OCI-LY1 (cell line): ENCODE measurements around the gene MACROH2A2.

Experiments used
- H2AFZ ChIP-seq: fragments of 200-600 bp; sonication (generic), shearing (Covaris generic); 2 replicates; pipeline ENCODE4 v1.6.0; 2014; ENCODE audit warnings: antibody characterized with exemption, mild to moderate bottlenecking, low read length
- H3F3A ChIP-seq: fragments of 200-600 bp; sonication (generic), shearing (Covaris generic); 2 replicates; pipeline ENCODE4 v1.6.0; 2014; ENCODE audit warnings: mild to moderate bottlenecking, antibody characterized with exemption, low read length, moderate library complexity; ENCODE audit not compliant: insufficient read depth
- H3K27ac ChIP-seq: fragments of 200-600 bp; sonication (generic); 2 replicates; pipeline ENCODE4 v1.5.1; 2014; ENCODE audit warnings: low read length, mixed run types, mild to moderate bottlenecking, low read depth; ENCODE audit not compliant: poor library complexity, severe bottlenecking
- H3K27me3 ChIP-seq: fragments of 200-600 bp; sonication (generic); 2 replicates; pipeline ENCODE4 v1.6.0; 2014; ENCODE audit warnings: antibody characterized with exemption, mild to moderate bottlenecking, low read length, moderate library complexity; ENCODE audit not compliant: insufficient read depth
- H3K36me3 ChIP-seq: fragments of 200-600 bp; sonication (generic); 2 replicates; pipeline ENCODE4 v1.6.1; 2014; ENCODE audit warnings: mild to moderate bottlenecking, antibody characterized with exemption, low read length, moderate library complexity, mixed read lengths; ENCODE audit not compliant: insufficient read depth
- H3K4me1 ChIP-seq: fragments of 200-600 bp; sonication (generic); 2 replicates; pipeline ENCODE4 v1.5.1; 2014; ENCODE audit warnings: mild to moderate bottlenecking, low read length, moderate library complexity; ENCODE audit not compliant: insufficient read depth, severe bottlenecking
- H3K4me2 ChIP-seq: fragments of 200-600 bp; sonication (generic), shearing (Covaris generic); 2 replicates; pipeline ENCODE4 v1.6.1; 2014; ENCODE audit warnings: low read length
- H3K4me3 ChIP-seq: fragments of 200-600 bp; sonication (generic); 2 replicates; pipeline ENCODE4 v1.5.1; 2014; ENCODE audit warnings: low read length, low read depth, mild to moderate bottlenecking, mixed read lengths; ENCODE audit not compliant: poor library complexity, severe bottlenecking
- H3K79me2 ChIP-seq: fragments of 200-600 bp; shearing (Covaris generic); 2 replicates; pipeline ENCODE4 v1.6.1; 2016; ENCODE audit warnings: mixed run types, low read length, mixed read lengths; ENCODE audit not compliant: insufficient read depth
- H3K9ac ChIP-seq: fragments of 200-600 bp; sonication (generic), shearing (Covaris generic); 2 replicates; pipeline ENCODE4 v1.6.1; 2014; ENCODE audit warnings: mild to moderate bottlenecking, low read length, mixed read lengths
- H3K9me2 ChIP-seq: fragments of 200-600 bp; sonication (generic), shearing (Covaris generic); 2 replicates; pipeline ENCODE4 v1.6.1; 2014; ENCODE audit warnings: low read depth, mild to moderate bottlenecking, low read length, mixed read lengths
- H3K9me3 ChIP-seq: fragments of 200-600 bp; shearing (Covaris generic); 2 replicates; pipeline ENCODE4 v1.6.1; 2014; ENCODE audit warnings: low read length, mixed read lengths
- H4K20me1 ChIP-seq: fragments of 200-600 bp; sonication (generic), shearing (Covaris generic); 2 replicates; pipeline ENCODE4 v1.6.0; 2016; ENCODE audit warnings: mild to moderate bottlenecking, low read length; ENCODE audit not compliant: insufficient read depth
- EZH2 ChIP-seq: fragments of 200-600 bp; sonication (generic), shearing (Covaris generic); IDR thresholded peaks from 2 replicates; pipeline ENCODE4 v1.8.0; 2017; ENCODE audit warnings: borderline replicate concordance, mixed run types, mild to moderate bottlenecking, antibody characterized with exemption, low read length, moderate library complexity, mixed read lengths
- TF ChIP-seq, protein P1 (sequence below): fragments of 200-600 bp; sonication (generic), shearing (Covaris generic); IDR thresholded peaks from 2 replicates; pipeline ENCODE4 v1.5.1; 2017; ENCODE audit warnings: mild to moderate bottlenecking, antibody characterized with exemption, low read length, moderate library complexity, mixed read lengths

MACROH2A2 gene

GRCh38 chr10:70117646-70118045, 65.0 kb downstream of the MACROH2A2 start:
- H3F3A ChIP-seq, result no peaks in the 10 kb centered on the region
- no peaks in the 10 kb centered on the region for H4K20me1 ChIP-seq
- H3K9me2 ChIP-seq, result no peaks in the 10 kb centered on the region
- TF ChIP-seq EZH2, result no peak
- TF ChIP-seq, protein P1, sequence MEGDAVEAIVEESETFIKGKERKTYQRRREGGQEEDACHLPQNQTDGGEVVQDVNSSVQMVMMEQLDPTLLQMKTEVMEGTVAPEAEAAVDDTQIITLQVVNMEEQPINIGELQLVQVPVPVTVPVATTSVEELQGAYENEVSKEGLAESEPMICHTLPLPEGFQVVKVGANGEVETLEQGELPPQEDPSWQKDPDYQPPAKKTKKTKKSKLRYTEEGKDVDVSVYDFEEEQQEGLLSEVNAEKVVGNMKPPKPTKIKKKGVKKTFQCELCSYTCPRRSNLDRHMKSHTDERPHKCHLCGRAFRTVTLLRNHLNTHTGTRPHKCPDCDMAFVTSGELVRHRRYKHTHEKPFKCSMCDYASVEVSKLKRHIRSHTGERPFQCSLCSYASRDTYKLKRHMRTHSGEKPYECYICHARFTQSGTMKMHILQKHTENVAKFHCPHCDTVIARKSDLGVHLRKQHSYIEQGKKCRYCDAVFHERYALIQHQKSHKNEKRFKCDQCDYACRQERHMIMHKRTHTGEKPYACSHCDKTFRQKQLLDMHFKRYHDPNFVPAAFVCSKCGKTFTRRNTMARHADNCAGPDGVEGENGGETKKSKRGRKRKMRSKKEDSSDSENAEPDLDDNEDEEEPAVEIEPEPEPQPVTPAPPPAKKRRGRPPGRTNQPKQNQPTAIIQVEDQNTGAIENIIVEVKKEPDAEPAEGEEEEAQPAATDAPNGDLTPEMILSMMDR, result no peak
- no peak overlapping the region for H2AFZ ChIP-seq
- no peak overlapping the region for H3K4me3 ChIP-seq
- no peak overlapping the region for H3K27ac ChIP-seq
- H3K4me1 ChIP-seq, result no peaks in the 10 kb centered on the region
- no peaks in the 10 kb centered on the region for H3K27me3 ChIP-seq
- H3K79me2 ChIP-seq, result no peaks in the 10 kb centered on the region
- H3K9ac ChIP-seq, result no peak overlapping the region
- H3K36me3 ChIP-seq, result peaks cover 67% of the 10 kb centered on the region
- H3K4me2 ChIP-seq, result no peak overlapping the region
- H3K9me3 ChIP-seq, result no peaks in the 10 kb centered on the region

GRCh38 chr10:70118196-70118595, 65.5 kb downstream of the MACROH2A2 start:
- Histone ChIP-seq H3K9ac (no peak overlapping the region), H3F3A (no peaks in the 10 kb centered on the region), H3K4me3 (no peak overlapping the region), H3K79me2 (no peaks in the 10 kb centered on the region), H4K20me1 (no peaks in the 10 kb centered on the region), H3K9me3 (no peaks in the 10 kb centered on the region), H3K4me1 (no peaks in the 10 kb centered on the region), H3K4me2 (no peak overlapping the region), H3K9me2 (no peaks in the 10 kb centered on the region), H3K27ac (no peak overlapping the region), H3K36me3 (peaks cover 66% of the 10 kb centered on the region), H2AFZ (no peak overlapping the region), H3K27me3 (no peaks in the 10 kb centered on the region)
- TF ChIP-seq, protein P1, result no peak
- TF ChIP-seq EZH2, result no peak

DNA sequence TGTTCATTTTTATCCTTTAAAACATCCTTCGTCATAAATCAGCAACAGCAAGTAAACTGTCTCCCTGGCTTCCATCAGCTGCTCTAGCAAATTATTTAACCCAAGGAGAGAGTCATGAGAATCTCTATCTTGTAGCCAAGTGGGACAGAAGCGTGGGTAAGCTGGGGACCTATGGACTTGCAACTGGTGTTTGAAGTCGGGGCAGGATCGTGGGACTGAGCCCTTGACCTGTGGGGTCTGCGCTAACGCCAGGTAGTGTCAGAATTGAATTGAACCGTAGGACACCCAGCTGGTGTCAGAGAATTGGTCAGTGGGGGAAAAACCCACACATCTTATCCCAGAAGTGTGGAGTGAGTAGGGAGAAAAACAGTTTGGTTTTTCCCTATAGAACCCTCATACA, 66.6 kb downstream of the MACROH2A2 start:
- Histone ChIP-seq H3K36me3 (peaks cover 63% of the 10 kb centered on the region), H3K4me2 (no peak overlapping the region), H3K27me3 (no peaks in the 10 kb centered on the region), H3K79me2 (no peaks in the 10 kb centered on the region), H3F3A (no peaks in the 10 kb centered on the region), H3K27ac (no peak overlapping the region), H2AFZ (no peak overlapping the region), H3K4me1 (peaks cover 2% of the 10 kb centered on the region), H3K9me3 (no peaks in the 10 kb centered on the region), H4K20me1 (no peaks in the 10 kb centered on the region), H3K9ac (no peak overlapping the region), H3K4me3 (no peak overlapping the region), H3K9me2 (no peaks in the 10 kb centered on the region)
- TF ChIP-seq EZH2, result no peak
- TF ChIP-seq, protein P1, result no peak
